WERI-Rb-1 (cell line): ENCODE measurements around the gene LZTS2.
"Not testable (repeated sequence)": the region's sequence is repeated elsewhere in the genome, so short reads cannot be mapped to it uniquely, and the experiment has no call there.

Experiments
- DNase-seq: peaks from one replicate; pipeline ENCODE4 v3.0.0-alpha.2; 2020
- H3K27ac ChIP-seq: fragments of 250-450 bp; sonication (Bioruptor Pico); 2 replicates; pipeline ENCODE4 v1.5.1; 2020; ENCODE audit warnings: mild to moderate bottlenecking, moderate library complexity
- H3K27me3 ChIP-seq: fragments of 250-450 bp; sonication (Bioruptor Pico); 2 replicates; pipeline ENCODE4 v1.5.1; 2021; ENCODE audit warnings: mild to moderate bottlenecking, low read depth, moderate library complexity; ENCODE audit not compliant: insufficient read depth, severe bottlenecking
- H3K36me3 ChIP-seq: fragments of 250-450 bp; sonication (Bioruptor Pico); 2 replicates; pipeline ENCODE4 v1.5.1; 2020; ENCODE audit warnings: mild to moderate bottlenecking, moderate library complexity
- H3K4me3 ChIP-seq: 2 replicates; pipeline ENCODE4 v1.5.1; 2011; ENCODE audit warnings: low read depth, mild to moderate bottlenecking, control low read depth, low read length
- H3K9me3 ChIP-seq: fragments of 250-450 bp; sonication (Bioruptor Pico); 2 replicates; pipeline ENCODE4 v1.5.1; 2021; ENCODE audit warnings: mild to moderate bottlenecking, moderate library complexity; ENCODE audit not compliant: severe bottlenecking
- TF ChIP-seq, protein P1 (sequence below): IDR thresholded peaks from 2 replicates; pipeline ENCODE4 v1.5.1; 2011; ENCODE audit warnings: low read depth, mild to moderate bottlenecking, control low read depth, inconsistent platforms, low read length

LZTS2 gene

DNA sequence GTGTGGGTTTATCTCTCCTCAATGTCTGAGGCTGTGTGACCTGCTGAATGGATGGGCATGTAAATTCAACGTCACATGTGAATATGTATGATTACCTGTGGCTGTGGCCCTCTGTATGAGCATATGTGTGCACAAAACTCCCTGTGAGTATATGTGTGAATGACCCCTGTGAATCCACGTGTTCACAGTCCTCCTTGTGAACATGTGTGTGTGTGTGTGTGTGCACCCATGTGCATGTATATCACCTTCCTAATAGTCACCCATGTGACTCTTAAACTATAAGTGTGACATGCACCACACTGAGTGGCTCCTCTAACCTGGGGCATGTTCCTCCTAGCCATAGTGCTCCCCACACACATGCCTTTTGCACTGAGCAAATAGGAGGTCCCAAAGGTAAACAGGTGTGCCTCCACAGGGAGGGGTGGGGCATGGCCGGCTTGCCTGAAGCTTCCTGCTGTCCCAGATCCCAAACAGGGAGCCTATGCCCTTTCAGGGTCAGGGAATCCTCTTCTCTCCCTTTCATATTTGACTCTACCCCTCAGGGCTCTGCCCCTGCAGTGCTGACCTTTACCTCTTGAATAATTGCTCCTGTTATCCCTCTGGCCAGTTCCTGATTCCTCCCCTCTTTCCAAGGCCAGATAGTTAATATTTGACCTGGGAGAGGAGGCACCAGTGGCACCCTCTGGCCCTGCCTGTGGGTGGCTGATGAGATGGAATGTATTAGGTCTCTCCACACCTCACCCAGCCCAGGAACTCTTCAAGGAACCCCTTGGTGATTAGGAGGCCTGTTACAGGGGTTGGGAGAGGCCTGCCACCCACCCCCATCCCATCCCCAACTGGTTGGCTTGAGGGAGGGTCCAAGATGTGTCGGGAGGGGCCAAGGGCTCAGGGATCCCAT, 28.4 kb upstream of the LZTS2 start:
- TF ChIP-seq, protein P1, sequence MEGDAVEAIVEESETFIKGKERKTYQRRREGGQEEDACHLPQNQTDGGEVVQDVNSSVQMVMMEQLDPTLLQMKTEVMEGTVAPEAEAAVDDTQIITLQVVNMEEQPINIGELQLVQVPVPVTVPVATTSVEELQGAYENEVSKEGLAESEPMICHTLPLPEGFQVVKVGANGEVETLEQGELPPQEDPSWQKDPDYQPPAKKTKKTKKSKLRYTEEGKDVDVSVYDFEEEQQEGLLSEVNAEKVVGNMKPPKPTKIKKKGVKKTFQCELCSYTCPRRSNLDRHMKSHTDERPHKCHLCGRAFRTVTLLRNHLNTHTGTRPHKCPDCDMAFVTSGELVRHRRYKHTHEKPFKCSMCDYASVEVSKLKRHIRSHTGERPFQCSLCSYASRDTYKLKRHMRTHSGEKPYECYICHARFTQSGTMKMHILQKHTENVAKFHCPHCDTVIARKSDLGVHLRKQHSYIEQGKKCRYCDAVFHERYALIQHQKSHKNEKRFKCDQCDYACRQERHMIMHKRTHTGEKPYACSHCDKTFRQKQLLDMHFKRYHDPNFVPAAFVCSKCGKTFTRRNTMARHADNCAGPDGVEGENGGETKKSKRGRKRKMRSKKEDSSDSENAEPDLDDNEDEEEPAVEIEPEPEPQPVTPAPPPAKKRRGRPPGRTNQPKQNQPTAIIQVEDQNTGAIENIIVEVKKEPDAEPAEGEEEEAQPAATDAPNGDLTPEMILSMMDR: no peak

DNA sequence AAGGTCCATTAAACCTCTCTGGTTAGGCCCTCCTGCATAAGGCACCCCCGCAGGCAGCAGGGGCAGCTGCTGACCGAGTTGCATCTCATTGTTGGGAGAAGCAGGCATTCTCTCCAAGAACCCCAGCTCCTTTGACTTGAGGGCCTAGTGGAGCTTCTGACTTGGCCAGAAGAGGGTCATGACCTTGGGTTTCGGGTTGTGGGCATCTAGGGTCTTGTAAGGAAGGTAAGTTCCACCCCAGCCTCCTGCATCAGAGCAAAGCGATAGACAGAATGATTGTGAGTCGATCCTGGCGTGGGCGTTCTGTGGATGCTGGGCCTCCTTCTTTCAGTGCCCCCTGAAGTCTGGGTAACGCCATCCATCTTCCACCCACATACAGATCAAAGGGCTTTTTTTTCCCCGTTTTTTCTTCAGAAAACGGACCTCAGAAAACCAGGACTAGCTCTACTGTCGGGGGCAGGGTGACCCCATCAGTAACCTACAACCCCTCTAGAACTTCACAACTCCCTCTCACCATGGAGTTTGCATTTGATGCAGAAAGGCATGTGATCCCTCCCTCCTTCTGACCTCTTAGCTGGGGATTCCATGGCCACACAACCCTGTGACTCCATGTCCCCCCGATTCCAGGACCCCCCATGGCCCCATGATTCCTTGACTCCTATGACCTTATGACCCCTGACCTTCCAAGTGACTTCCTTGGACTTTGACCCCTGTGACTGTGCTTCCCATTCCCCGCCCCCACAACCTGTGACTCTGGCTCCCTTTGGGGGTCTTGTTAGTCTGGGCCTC, 27.3 kb upstream of the LZTS2 start:
- TF ChIP-seq, protein P1: no peak
- no peaks in the 10 kb centered on the region for H3K27me3 ChIP-seq
- H3K9me3 ChIP-seq: no peaks in the 10 kb centered on the region
- H3K27ac ChIP-seq: no peak overlapping the region
- H3K36me3 ChIP-seq: no peaks in the 10 kb centered on the region
- no peak for DNase-seq
- H3K4me3 ChIP-seq: no peak overlapping the region

More for the DNA sequence above, 28.4 kb upstream of the LZTS2 start:
- no peaks in the 10 kb centered on the region for H3K9me3 ChIP-seq
- no peak overlapping the region for H3K4me3 ChIP-seq
- H3K36me3 ChIP-seq: no peaks in the 10 kb centered on the region
- H3K27me3 ChIP-seq: no peaks in the 10 kb centered on the region
- H3K27ac ChIP-seq: no peak overlapping the region
- no peak for DNase-seq

DNA sequence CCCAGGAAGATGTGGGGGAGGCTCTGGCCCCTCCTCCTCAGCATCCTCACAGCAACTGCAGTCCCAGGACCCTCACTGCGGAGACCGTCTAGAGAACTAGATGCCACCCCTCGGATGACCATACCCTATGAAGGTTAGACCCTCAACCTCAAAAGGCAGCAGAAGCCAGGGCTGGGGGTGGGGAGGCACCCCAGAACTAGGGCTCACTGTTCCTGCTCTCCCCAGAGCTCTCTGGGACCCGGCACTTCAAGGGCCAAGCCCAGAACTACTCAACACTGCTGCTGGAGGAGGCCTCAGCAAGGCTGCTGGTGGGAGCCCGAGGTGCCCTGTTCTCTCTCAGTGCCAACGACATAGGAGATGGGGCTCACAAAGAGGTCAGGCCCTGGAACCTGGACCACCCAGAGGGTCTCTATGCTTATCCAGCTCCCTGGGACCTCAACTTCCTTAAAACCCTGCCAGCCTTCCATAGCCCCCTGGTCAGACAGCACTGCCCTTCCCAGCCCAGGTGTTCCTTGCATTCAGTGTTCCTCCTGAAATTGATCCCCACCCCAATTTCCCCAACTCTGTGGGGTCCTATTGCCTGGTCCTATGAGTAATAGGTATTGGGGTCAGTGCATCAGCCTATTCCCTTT, 26.6 kb upstream of the LZTS2 start:
- Histone ChIP-seq H3K4me3 (no peak overlapping the region), H3K27me3 (no peaks in the 10 kb centered on the region), H3K9me3 (no peaks in the 10 kb centered on the region), H3K36me3 (no peaks in the 10 kb centered on the region), H3K27ac (no peak overlapping the region)
- TF ChIP-seq, protein P1: no peak
- no peak for DNase-seq

DNA sequence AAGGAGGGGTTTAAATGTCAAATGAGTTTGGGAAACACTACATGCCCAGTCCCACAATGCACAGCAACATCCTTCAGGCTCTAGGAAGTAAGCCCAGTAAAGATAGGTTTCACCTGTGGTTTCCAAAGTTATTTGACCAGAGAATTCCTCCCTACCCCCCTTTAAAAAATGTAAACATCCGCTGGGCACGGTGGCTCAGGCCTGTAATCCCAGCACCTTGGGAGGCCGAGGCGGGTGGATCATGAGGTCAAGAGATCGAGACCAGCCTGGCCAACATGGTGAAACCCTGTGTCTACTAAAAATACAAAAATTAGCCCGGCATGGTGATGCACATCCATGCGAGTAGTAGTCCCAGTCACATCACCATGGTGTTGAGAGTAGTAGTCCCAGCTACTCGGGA, 24.2 kb upstream of the LZTS2 start:
- not testable (repeated sequence) for H3K4me3 ChIP-seq, H3K9me3 ChIP-seq, DNase-seq, H3K27me3 ChIP-seq, H3K27ac ChIP-seq
- H3K36me3 ChIP-seq: peaks cover 12% of the 10 kb centered on the region

DNA sequence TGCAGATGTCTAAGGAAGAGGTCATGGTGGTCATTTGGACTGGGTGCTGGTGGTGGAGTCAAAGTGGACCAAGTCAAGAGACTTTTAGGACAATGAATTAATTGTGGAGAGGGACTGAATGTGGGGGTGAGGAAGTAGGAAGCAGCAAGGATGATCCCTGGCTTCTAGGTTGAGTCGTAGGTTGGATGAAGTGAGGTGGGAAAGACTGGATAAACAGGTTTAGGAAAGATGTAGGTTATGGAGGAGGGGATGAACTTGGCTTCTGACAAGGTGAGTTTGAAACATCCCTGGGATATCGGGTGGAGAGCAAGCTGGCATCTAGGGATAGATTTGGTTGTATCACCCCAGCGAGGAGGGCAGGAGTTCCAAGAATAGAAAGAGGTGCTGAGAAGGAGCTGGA, 22.7 kb upstream of the LZTS2 start:
- DNase-seq: no peak
- H3K4me3 ChIP-seq: no peak overlapping the region
- H3K36me3 ChIP-seq: peaks cover 26% of the 10 kb centered on the region
- H3K27me3 ChIP-seq: no peaks in the 10 kb centered on the region
- no peak overlapping the region for H3K27ac ChIP-seq
- TF ChIP-seq, protein P1: no peak
- H3K9me3 ChIP-seq: no peaks in the 10 kb centered on the region

DNA sequence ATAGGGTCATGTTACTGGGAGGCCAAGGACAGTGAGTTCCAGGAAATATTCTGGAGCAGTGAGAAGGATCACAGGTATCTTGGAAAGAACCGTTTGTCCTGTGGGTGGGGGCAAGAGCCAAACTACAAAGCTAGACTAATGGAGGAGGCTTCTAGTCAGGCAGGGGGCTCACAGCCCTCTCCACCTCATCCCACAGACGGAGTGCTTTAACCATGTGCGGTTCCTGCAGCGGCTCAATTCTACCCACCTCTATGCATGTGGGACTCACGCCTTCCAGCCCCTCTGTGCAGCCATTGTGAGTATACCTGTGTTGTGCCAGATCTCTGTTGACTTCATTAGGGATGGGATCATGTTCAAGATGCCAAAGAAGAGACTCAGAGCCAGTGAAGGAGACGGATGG, 22.2 kb upstream of the LZTS2 start:
- DNase-seq: no peak
- TF ChIP-seq, protein P1: no peak
- Histone ChIP-seq H3K36me3 (peaks cover 28% of the 10 kb centered on the region), H3K27me3 (no peaks in the 10 kb centered on the region), H3K27ac (no peak overlapping the region), H3K9me3 (no peaks in the 10 kb centered on the region), H3K4me3 (no peak overlapping the region)
